Nephron progenitor cell (in vitro differentiated cells): ENCODE results near the gene CUBN.

Experiments used
- DNase-seq: peaks from one replicate; pipeline ENCODE4 v3.0.0; 2021
- H3K27ac Mint-ChIP-seq: 2 replicates; pipeline ENCODE4 v1.8.0; 2021; ENCODE audit warnings: mild to moderate bottlenecking, moderate library complexity, mixed read lengths
- H3K27me3 Mint-ChIP-seq: 2 replicates; pipeline ENCODE4 v1.8.0; 2021; ENCODE audit warnings: mild to moderate bottlenecking, low read depth, mixed read lengths; ENCODE audit not compliant: poor library complexity
- H3K36me3 Mint-ChIP-seq: 2 replicates; pipeline ENCODE4 v1.8.0; 2021; ENCODE audit warnings: low read depth, mixed read lengths
- H3K4me1 Mint-ChIP-seq: 2 replicates; pipeline ENCODE4 v1.8.0; 2021; ENCODE audit warnings: mixed read lengths
- H3K4me3 Mint-ChIP-seq: 2 replicates; pipeline ENCODE4 v1.8.0; 2021; ENCODE audit warnings: mild to moderate bottlenecking, moderate library complexity, mixed read lengths
- H3K9me3 Mint-ChIP-seq: 2 replicates; pipeline ENCODE4 v1.8.0; 2021; ENCODE audit warnings: mild to moderate bottlenecking, moderate library complexity, mixed read lengths
- CTCF ChIP-seq: fragments of 200-600 bp; sonication (generic); IDR thresholded peaks from 2 replicates; pipeline ENCODE4 v1.5.0; 2021; ENCODE audit warnings: antibody characterized with exemption

CUBN gene

DNA sequence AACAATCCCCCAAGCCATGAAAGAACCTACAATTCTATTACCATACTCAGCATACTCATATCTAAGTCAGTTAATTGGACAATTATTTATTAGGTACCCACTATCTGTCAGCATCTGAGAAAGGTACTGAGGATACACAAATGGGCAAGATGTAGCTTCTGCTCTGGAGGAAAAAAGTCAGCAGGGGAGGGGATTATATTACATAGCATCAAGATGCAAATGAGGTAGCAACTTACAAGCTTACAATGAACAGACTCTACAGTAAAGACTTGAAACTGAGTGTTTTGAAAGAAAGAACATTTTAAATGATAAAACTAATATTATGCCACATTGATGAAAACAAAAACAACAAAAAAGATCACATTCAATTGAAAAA, 10.8 kb upstream of the CUBN start:
- no peak for DNase-seq
- no peak overlapping the region for H3K4me3 Mint-ChIP-seq
- TF ChIP-seq CTCF, result no peak
- H3K4me1 Mint-ChIP-seq, result peaks cover 22% of the 10 kb centered on the region
- H3K27me3 Mint-ChIP-seq, result peaks cover 12% of the 10 kb centered on the region
- peaks cover 5% of the 10 kb centered on the region for H3K36me3 Mint-ChIP-seq
- no peak overlapping the region for H3K27ac Mint-ChIP-seq
- H3K9me3 Mint-ChIP-seq, result peaks cover 8% of the 10 kb centered on the region

DNA sequence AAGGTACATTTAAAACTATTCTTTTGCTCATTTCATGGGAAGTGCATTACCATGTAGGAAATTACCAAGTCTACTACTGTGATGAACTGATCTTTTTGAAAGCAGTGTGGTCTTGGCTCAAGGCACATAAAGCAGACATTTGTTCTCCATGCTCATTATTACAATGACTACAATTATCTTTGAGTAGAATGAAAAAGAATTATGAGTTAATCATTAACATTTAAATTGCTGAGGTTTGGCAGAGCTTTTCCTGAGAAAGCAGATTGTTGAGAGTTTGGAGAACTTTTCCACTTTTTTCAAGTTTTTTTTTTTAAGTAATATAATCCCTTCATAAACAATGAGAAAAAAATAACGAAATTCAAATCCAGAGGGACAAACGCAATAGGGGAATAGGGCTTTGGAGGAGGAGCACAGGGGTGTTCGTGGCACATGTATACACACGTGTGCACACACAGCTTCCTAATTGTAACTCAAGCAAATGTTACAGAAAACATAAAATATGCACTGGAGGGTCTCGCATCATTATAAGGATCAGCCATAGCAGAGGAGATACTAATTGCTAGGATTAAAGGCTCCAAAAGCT, 8.9 kb upstream of the CUBN start:
- Mint-ChIP-seq H3K36me3 (peaks cover 5% of the 10 kb centered on the region), H3K27me3 (peaks cover 12% of the 10 kb centered on the region), H3K4me1 (peaks cover 30% of the 10 kb centered on the region), H3K9me3 (peaks cover 8% of the 10 kb centered on the region), H3K4me3 (no peak overlapping the region), H3K27ac (no peak overlapping the region)
- no peak for TF ChIP-seq CTCF
- DNase-seq, result no peak

- TF ChIP-seq CTCF, result no peak
- Mint-ChIP-seq H3K4me1 (peaks cover 36% of the 10 kb centered on the region), H3K9me3 (peaks cover 4% of the 10 kb centered on the region), H3K27me3 (peaks cover 4% of the 10 kb centered on the region), H3K36me3 (no peaks in the 10 kb centered on the region), H3K4me3 (no peak overlapping the region), H3K27ac (no peak overlapping the region)
- DNase-seq, result no peak
These were observed 5.2 kb upstream of the CUBN start for GRCh38 chr10:17134737-17135260.

GRCh38 chr10:17134282-17134681, 4.7 kb upstream of the CUBN start:
- H3K9me3 Mint-ChIP-seq, result peaks cover 4% of the 10 kb centered on the region
- H3K36me3 Mint-ChIP-seq, result no peaks in the 10 kb centered on the region
- peaks cover 31% of the 10 kb centered on the region for H3K4me1 Mint-ChIP-seq
- peaks cover 4% of the 10 kb centered on the region for H3K27me3 Mint-ChIP-seq
- no peak overlapping the region for H3K27ac Mint-ChIP-seq
- no peak for TF ChIP-seq CTCF
- no peak for DNase-seq
- H3K4me3 Mint-ChIP-seq, result no peak overlapping the region

DNA sequence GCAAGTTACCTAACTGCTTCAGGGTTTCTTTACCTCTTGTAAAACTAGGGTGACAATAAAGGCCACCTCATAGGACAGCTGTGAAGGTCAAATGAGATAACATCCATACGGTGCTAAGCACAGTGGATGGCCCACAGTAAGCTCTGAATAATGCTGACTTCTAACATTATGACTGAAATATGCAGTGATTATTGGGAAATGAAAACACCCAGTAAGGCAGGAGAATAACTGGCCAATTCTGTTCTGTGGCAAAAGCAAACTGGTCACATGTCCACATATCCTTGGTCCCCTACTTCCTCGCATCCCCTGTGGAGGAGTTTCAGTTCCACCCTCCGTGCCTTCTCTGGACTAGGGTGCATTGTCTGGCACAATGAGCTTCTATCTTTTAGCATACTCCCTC, 1.4 kb downstream of the CUBN start:
- peaks cover 4% of the 10 kb centered on the region for H3K9me3 Mint-ChIP-seq
- no peak overlapping the region for H3K4me3 Mint-ChIP-seq
- DNase-seq, result no peak
- no peak for TF ChIP-seq CTCF
- H3K27me3 Mint-ChIP-seq, result no peaks in the 10 kb centered on the region
- peaks cover 16% of the 10 kb centered on the region for H3K4me1 Mint-ChIP-seq
- H3K36me3 Mint-ChIP-seq, result no peaks in the 10 kb centered on the region
- H3K27ac Mint-ChIP-seq, result no peak overlapping the region

- Mint-ChIP-seq H3K9me3 (peaks cover 4% of the 10 kb centered on the region), H3K36me3 (no peaks in the 10 kb centered on the region)
These were observed 3.3 kb downstream of the CUBN start for GRCh38 chr10:17126327-17126726.

More at GRCh38 chr10:17126327-17126726, 3.3 kb downstream of the CUBN start:
- DNase-seq, result no peak
- Mint-ChIP-seq H3K27ac (no peak overlapping the region), H3K27me3 (peaks cover 4% of the 10 kb centered on the region), H3K4me3 (no peak overlapping the region), H3K4me1 (peaks cover 22% of the 10 kb centered on the region)
- no peak for TF ChIP-seq CTCF
